Epithelial cell of proximal tubule (primary cell): Measurements from ENCODE around the gene C1QTNF6. TPM values are rescaled to one million over a fixed set of nuclear protein-coding genes. Genes with fewer than 3 reads are reported as not detected.

Experiments
- DNase-seq: peaks from one replicate; pipeline ENCODE4 v3.0.0-alpha.2; 2011; ENCODE audit warnings: low read depth
- H3K4me3 ChIP-seq: 2 replicates; pipeline ENCODE4 v1.5.1; 2011; ENCODE audit warnings: low read depth, mild to moderate bottlenecking, low read length
- total RNA-seq: library from RNA; depleted of rRNA; stranded (reverse); fragments of >200 nt; gene quantifications from 2 replicates; pipeline ENCODE4 v1.2.3, GENCODE V29; 2015
- TF ChIP-seq, protein P1 (sequence below): conservative IDR thresholded peaks from 2 replicates; pipeline ENCODE4 v1.5.1; 2012; ENCODE audit warnings: low read depth, mild to moderate bottlenecking, low read length

C1QTNF6 gene
- total RNA-seq, 1 donor from 2014 or later, result 2.1 TPM

DNA sequence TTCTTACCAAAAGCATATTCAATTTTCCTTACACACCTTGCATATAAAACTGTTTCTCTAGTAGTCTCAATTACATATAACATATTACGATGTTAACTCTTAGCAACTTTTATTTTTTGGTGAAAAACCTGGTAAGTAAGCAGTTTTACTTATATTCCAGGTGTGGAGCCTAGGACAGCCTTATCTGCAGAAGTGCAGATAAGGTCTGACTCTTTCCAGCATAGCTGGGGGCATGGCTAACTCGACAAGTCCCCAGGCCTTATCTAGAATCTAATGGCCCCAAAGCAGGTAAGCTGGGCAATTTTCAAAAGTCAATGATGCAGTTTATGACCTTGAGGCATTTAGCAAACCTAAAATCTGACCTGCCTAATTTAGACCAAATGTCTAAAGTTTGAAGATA lies 4.2 kb upstream of the C1QTNF6 start:
- no peak for DNase-seq
- TF ChIP-seq, protein P1, sequence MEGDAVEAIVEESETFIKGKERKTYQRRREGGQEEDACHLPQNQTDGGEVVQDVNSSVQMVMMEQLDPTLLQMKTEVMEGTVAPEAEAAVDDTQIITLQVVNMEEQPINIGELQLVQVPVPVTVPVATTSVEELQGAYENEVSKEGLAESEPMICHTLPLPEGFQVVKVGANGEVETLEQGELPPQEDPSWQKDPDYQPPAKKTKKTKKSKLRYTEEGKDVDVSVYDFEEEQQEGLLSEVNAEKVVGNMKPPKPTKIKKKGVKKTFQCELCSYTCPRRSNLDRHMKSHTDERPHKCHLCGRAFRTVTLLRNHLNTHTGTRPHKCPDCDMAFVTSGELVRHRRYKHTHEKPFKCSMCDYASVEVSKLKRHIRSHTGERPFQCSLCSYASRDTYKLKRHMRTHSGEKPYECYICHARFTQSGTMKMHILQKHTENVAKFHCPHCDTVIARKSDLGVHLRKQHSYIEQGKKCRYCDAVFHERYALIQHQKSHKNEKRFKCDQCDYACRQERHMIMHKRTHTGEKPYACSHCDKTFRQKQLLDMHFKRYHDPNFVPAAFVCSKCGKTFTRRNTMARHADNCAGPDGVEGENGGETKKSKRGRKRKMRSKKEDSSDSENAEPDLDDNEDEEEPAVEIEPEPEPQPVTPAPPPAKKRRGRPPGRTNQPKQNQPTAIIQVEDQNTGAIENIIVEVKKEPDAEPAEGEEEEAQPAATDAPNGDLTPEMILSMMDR, result no peak
- no peak overlapping the region for H3K4me3 ChIP-seq

DNA sequence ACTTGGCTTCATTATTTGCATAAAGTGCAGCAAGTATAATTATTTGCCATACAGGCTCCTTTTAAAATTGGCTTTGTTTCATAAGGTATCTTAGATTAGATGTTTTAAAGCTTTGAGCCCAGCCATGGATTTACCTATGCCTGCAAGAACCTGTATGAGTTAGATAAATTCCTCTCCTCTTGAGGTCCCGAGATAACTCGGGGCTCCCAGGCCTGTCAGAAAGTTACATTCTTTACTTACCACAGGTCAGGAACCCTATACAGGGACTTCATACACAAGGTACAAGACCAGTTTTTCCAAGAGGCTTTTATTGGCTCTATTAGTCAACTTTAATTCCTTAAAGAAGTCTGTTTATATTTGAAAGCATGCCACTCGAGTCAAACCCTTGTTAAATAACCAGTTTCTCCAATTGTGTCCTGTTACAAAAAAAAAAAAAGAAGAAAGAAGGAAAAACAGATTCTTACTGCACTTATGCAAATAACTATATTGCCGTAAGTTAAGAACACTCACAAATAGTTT lies 2.3 kb upstream of the C1QTNF6 start:
- DNase-seq, result no peak
- TF ChIP-seq, protein P1, result no peak
- no peak overlapping the region for H3K4me3 ChIP-seq

DNA sequence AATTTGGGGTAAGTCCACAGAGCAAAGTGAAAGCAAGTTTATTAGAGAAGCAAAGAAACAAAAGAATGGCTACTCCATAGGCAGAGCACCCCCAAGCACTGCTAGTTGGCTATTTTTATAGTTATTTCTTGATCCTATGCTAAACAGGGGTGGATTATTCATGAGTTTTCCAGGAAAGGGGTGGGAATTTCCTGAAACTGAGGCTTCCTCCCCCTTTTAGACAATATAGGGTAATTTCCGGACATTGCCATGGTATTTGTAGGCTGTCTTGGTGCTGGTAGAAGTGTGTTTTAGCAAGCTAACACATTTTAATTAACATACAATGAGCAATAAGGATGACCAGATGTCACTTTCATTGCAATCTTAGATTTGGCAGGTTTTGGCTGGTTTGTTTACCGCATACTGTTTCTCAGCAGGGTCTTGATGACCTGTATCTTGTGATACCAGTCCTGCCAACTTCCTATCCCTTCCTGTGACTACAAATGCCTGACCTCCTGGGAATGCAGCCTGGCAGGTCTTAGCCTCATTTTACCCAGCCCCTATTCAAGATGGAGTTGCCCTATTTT lies 937 bp upstream of the C1QTNF6 start:
- H3K4me3 ChIP-seq, result peak overlapping the region; percentile 55
- DNase-seq, result no peak
- TF ChIP-seq, protein P1, result no peak

DNA sequence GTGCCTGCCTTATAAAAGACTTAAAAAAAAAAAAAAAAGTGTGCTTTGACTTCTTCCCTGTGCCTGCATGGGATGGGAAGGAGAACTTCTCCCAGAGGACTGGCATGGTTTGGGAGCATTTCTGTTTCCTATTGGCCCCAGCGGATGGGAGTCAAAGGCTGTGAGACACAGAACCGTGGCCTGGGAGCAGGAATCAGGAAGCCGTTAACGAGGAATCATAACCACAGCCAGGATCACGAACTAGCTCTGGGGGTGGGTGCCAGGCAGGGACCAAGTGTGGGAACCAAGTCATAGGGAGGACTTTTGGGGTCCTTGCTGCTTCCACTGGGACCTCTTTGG lies 526 bp downstream of the C1QTNF6 start:
- TF ChIP-seq, protein P1, result no peak

DNA sequence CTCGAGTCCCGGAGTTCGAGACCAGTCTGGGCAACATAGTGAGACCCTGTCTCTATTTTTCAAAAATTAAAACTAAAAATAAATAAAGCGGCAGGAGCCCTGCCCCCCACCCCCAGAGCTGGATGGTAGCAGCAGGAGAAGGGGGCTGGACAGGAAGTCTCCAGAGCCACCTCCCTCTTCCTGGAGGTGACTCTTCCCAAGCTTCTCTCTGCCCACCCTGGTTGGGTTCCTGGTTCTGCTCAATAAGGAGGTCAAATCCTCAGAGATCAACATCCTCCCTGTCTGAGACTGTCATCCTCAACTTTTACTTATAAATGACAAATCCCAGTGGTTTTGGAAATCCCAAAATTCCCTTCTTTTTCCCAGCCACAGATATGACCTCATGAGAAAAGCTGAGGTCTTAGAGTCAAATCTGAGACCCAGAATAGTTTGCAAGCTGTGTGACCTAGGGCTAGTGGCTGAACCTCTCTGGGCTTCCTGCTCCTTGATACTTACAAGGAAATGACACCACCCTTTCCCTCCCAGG lies 987 bp downstream of the C1QTNF6 start:
- TF ChIP-seq, protein P1, result no peak
- DNase-seq, result no peak
- peak overlapping the region; percentile 55 for H3K4me3 ChIP-seq

More for the DNA sequence above, 526 bp downstream of the C1QTNF6 start:
- DNase-seq, result no peak
- H3K4me3 ChIP-seq, result peak overlapping the region; percentile 55

DNA sequence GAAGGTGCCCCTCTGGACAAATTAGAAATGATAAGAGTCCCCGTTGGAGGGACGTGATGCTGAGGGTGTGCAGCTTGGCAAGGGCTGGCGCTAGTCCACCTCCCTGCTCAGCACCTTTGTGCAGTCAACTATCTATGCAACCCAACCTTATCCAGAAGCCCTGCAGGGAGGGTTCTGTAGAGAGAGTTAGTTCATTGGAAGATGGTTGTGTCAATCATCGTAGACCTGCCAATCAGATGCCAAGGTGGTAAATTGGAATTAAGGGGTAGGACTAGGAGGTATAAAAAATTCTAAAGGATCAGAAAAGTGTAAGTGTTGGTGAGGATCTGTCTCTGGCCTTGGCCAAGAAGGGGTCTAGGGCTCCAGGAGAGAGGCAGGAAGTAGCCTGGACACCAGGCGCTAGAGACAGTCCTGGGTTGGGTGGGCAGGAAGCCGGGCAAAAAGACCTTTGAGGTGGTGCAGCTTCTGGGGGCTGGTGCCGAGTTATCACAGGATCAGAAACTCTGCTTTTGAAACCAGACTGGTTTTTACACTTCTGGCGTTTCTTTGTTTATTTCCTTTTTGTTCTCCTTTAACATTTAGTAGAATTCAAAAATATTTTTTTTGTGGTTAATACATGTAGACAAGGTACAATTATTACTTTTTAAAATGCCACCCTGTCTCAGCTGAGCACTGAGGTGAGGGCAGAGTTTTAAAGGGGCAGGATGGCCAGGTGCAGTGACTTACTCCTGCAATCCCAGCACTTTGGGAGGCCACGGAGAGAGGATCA lies 1.6 kb downstream of the C1QTNF6 start:
- DNase-seq, result no peak
- TF ChIP-seq, protein P1, result no peak
- H3K4me3 ChIP-seq, result no peak overlapping the region
